ENCODE results near the gene MYADM. TPM values are rescaled to one million over a fixed set of nuclear protein-coding genes. Genes with fewer than 3 reads are reported as not detected.

MYADM gene
- 1 to 10 TPM; 2.6 to 4.4 TPM for total RNA-seq
- polyA plus RNA-seq, result 10 to 100 TPM in 1 of 2 donors, 1 to 10 TPM in 1; 8.8 to 28.0 TPM

GRCh38 chr19:53867225-53868090, at the start of gene MYADM:
Gene MYADM (plus strand): TSS chr19:53867883. CDS start chr19:53873530, 5,647 bp downstream.
- Histone ChIP-seq H3K4me3 (ENCODE audit: low read depth in 1 of 3, low read length in 3 of 3) (peak within 1 kb of the TSS; percentile 44 to 71 (median 44)), H3K27me3 (ENCODE audit: control insufficient read depth in 4 of 4, insufficient read depth in 4 of 4, low read length in 3 of 4) (no peaks in the 10 kb centered on the region), H3K4me1 (ENCODE audit: control insufficient read depth in 4 of 4, insufficient read depth in 4 of 4, low read length in 3 of 4) (peaks cover 3 to 21% (median 13%) of the 10 kb centered on the region in 4 donors), H3K36me3 (ENCODE audit: control insufficient read depth in 4 of 4, insufficient read depth in 3 of 4, low read depth in 1 of 4, low read length in 3 of 4) (no peaks in the 10 kb centered on the region), H3K9me3 (ENCODE audit: control insufficient read depth in 4 of 4, low read length in 3 of 4) (no peaks in the 10 kb centered on the region), H3K27ac (ENCODE audit: low read depth in 1 of 2, low read length in 2 of 2) (peak within 1 kb of the TSS; percentile 76 to 80), H3K9ac (ENCODE audit: low read depth in 1 of 2, low read length in 2 of 2) (peak within 1 kb of the TSS; percentile 47 to 73)
- peak; percentile 94 for DNase-seq (ENCODE audit: low spot score)
- TF ChIP-seq CTCF (IDR thresholded peaks at IDR 0.05; ENCODE audit: low read depth, low read length, missing input control) (no peak), RAD21 (IDR thresholded peaks at IDR 0.05) (no peak), HNF4G (IDR thresholded peaks at IDR 0.05) (no peak), NR2F2 (IDR thresholded peaks at IDR 0.05) (peak; percentile 70), TAF1 (conservative IDR thresholded peaks at IDR 0.05) (peak; percentile 30), FOXA2 (IDR thresholded peaks at IDR 0.05) (no peak), MAX (IDR thresholded peaks at IDR 0.05) (no peak), ZBTB33 (IDR thresholded peaks at IDR 0.05) (no peak), HNF4A (conservative IDR thresholded peaks at IDR 0.05) (no peak), JUND (IDR thresholded peaks at IDR 0.05) (peak in 1 of 2 donors; percentile 24), GABPA (IDR thresholded peaks at IDR 0.05 in 1 of 2, conservative IDR thresholded peaks at IDR 0.05 in 1 of 2) (no peak), REST (IDR thresholded peaks at IDR 0.05) (peak; percentile 54), RXRA (IDR thresholded peaks at IDR 0.05) (peak in 1 of 2 donors; percentile 13), SP1 (IDR thresholded peaks at IDR 0.05) (peak; percentile 46)
- 15% methylated on average over 37 of the region's 37 CpGs for WGBS
